GM19240 (cell line): ENCODE measurements around the gene ZNF587B.
"Not testable (repeated sequence)": the region's sequence is repeated elsewhere in the genome, so short reads cannot be mapped to it uniquely, and the experiment has no call there.

Experiments used
- DNase-seq: peaks from one replicate; pipeline ENCODE4 v3.0.0; 2011; ENCODE audit warnings: low spot score; ENCODE audit not compliant: insufficient read length

The ZNF587B gene

DNA sequence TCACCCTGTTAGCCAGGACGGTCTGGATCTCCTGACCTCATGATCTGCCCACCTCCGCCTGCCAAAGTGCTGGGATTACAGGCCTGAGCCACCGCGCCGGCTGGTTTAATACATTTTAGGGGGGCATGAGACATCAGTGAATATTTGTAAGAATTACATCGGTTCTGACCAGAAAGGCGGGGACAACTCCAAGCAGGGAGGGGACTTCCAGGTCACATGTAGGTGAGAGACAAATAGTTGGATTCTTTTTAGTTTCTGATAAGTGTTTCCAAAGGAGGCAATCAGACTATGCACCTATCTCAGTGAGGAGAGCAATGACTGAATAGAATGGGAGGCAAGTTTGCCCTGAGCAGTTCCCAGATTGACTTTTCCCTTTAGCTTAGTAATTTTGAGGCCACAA, 11.7 kb upstream of the ZNF587B start:
- DNase-seq, result no peak

DNA sequence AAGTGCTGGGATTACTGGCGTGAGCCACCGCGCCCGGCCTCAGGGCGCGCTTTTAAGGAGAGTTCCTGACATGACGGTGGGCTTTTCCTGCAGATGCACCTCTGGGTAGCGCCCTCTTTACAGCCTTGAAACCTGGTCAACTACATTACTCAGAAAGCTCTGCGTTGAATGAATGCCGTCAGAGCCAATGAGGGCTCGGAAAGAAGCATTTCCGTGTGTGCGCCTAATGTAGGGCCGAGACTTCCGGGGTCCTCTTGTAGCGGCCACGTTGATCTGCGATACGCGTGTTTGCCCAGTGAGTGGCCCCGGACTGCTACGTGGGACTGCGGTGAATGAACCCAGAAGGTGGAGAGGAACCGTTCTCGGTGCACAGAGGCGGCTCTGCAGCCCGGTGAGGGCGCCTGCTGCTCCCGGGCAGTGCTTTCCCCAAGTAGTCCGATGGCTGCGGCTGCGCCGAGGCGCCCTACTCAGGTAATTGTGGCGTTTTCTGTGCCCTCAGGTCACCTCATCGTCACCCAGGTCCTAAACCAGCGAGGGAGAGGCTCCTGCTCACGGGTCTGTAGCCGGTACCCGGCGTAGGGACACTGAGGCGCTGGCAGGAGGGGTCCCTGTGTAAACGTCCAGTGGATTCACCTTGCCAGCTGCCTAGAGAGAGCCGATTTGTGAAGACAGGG, 10.5 kb upstream of the ZNF587B start:
- peak; percentile 81 for DNase-seq

DNA sequence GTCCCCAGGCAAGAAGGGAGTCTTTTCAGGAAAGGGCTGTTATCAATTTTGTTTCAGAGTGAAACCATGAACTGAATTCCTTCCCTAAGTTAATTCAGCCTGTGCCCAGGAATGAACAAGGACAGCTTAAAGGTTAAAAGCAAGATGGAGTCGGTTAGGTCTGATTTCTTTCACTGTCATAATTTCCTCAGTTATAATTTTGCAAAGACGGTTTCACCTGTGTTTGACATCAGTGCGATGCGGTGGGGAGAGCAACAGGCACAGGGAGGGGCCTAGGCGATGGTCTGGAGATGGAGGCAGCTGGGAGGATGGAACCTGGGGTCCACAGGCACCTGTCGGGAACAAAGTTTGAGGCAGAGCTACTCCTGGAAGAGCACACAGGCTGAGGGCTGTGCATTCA, 9.5 kb upstream of the ZNF587B start:
- no peak for DNase-seq

DNA sequence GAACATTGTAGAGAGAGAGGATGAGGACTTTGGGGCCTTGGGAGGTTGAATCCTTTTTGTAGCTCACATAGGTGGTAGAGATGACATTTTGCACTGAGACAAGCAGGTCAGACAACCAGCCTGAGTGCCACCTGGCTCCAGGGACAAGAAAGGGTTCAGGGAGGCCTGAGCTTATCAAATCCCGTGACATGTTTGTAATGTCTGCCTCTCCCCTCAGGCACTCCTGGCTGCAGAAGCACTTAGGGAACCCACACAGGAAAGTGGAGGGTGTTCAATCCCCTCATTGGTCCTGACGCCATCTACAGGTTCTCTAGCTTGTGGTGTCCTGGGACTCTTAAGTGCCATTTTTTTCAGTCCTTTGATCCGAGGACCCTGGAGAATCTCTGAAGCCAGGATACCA, 9.0 kb upstream of the ZNF587B start:
- not testable (repeated sequence) for DNase-seq

DNA sequence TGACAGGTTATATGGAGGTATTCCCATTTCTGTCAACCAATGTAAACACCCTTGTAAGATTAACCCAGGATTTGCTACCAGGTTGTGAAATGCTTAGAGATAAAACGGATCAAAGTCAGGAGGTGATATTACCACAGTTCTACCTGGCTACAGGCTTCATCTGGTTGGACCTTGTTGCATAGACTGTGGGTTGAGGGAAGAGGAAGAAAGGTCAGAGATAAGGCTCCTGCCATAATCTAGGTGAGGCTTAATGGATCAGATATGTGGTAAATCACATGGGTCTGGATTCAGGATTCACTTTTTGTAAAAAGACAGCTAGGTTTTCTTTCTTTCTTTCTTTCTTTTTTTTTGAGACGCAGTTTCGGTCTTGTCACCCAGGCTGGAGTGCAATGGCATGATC, 8.6 kb upstream of the ZNF587B start:
- DNase-seq, result not testable (repeated sequence)

DNA sequence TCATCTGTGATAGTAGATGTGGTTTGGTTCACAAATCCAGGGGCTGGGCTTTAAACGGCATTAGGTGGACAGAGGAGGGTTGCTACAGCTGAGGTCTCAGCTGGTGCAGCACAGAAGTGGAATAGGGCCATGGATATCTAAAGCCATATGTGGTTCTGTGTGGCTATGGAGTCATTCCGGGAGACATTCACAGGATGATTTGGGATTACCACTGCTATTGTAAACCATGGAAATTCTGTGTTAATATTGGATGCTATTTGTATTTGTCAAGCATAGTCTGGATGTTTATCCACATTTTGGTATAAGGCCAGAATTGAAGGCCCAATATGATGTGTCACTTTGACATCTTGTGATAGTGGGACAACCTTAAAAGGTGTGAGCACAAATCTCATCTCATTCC, 6.9 kb upstream of the ZNF587B start:
- not testable (repeated sequence) for DNase-seq

DNA sequence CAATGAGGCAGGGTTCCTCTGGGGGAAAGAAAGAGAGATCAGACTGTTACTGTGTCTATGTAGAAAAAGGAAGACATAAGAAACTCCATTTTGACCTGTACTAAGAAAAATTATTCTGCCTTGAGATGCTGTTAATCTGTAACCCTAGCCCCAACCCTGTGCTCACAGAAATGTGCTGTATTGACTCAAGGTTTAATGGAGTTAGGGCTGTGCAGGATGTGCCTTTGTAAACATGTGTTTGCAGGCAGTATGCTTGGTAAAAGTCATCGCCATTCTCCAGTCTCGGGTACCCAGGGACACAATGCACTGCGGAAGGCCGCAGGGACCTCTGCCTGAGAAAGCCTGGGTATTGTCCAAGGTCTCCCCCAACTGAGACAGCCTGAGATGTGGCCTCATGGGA, 6.5 kb upstream of the ZNF587B start:
- DNase-seq, result not testable (repeated sequence)

DNA sequence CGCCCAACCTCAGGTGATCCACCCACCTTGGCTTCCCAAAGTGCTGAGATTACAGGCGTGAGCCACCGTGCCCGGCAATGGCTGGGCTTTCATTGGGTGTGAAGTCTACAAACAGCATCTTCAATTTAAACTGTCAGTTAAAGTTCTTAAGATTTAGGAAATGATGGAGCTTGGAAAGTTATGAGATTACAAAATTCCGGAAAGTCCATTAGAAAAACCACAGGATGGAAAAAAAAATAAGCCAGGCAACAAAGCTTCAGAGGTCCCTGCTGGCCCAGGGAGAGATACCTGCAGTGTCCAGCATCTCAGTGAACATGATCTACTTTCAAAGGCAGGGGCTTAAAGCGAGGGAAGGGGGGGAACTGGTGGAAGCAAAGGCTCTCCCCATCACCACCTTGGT, 4.6 kb upstream of the ZNF587B start:
- no peak for DNase-seq

DNA sequence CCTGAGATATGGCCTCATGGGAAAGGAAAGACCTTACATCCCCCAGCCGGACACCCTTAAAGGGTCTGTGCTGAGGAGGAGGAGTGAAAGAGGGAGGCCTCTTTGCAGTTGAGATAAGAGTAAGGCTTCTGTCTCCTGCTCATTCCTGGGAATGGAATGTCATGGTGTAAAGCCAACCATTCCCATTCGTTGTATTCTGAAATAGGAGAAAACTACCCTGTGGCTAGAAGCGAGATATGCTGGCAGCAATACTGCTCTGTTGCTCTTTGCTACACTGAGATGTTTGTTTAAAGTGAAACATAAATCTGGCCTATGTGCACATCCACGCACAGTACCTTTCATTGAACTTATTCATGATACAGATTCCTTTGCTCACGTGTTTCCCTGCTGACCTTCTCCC, 783 bp upstream of the ZNF587B start:
- no peak for DNase-seq

DNA sequence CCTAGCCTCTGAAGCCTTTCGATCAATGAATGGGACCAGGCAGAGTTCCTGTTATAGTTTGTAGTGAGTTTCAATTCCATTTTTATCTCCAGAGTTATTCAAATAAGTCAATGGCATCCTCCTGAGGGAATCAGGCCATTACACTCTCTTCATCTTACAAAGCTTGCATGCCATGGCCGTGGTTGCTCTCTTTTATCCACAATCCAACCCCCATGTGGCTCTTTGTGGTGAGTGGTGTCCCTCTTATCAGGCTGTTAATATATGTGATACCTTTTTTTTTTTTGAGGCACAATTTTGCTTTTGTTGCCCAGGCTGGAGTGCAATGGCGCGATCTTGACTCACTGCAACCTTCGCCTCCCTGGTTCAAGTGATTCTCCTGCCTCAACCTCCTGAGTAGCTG, 6.9 kb downstream of the ZNF587B start:
- not testable (repeated sequence) for DNase-seq

DNA sequence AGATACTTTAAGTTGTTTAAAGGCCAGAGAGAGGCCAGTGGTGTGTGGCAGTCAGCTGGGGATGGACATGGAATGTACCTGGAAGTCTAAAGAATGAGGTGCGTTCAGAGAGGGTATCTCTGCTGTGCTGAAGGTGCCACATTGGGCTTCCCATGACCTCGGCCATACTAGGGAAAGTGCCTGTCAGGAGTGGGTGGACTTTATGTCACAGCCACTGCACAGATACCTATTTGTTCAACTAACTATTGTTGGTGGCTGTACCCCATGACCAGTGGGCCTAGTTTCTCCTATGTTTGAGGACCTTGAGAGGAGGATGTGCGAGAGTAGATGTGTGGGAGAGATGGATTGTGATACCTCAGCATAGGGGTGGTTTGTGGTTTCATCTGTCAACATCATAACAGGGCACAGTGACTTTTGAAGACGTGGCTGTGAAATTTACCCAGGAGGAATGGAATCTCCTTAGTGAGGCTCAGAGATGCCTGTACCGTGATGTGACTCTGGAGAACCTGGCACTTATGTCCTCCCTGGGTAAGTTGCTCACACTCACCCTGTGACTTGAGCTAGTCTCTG, 8.6 kb downstream of the ZNF587B start:
- DNase-seq, result not testable (repeated sequence)

DNA sequence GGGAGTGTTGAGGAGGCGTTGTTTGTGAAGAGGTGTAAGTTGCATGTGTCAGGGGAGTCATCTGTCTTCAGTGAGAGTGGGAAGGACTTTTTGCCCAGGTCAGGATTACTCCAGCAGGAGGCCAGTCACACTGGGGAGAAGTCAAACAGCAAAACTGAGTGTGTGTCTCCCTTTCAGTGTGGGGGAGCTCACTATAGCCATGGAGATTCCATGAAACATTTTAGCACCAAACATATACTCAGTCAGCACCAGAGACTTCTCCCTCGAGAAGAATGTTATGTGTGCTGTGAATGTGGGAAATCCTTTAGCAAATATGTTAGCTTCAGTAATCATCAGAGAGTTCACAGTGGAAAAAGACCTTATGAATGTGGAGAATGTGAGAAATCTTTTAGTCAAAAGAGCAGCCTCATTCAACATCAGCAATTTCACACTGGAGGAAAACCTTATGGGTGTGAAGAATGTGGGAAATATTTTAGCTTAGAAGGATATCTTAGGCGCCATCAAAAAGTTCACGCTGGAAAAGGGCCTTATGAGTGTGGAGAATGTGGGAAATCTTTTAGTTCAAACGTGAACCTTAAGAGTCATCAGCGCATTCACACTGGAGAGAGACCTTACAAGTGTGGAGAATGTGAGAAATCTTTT, 11.1 kb downstream of the ZNF587B start:
- DNase-seq, result no peak

DNA sequence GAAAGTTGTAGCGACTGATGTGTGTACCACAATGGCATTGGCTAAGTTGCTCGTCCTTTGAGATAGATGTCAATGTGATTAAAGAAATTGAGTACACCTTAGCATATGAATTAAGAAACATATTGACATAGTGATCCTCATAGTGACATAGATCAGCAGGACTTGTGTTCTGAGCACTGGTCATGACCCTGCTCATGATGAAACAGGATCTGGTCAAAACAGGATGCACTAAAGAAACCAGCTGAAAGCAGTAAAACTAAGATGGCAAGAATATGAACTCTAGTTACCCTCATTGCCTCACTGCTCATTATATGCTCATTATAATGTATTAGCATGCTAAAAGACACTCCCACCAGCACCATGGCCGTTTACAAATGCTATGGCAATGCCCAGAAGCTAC, 17.1 kb downstream of the ZNF587B start:
- not testable (repeated sequence) for DNase-seq

DNA sequence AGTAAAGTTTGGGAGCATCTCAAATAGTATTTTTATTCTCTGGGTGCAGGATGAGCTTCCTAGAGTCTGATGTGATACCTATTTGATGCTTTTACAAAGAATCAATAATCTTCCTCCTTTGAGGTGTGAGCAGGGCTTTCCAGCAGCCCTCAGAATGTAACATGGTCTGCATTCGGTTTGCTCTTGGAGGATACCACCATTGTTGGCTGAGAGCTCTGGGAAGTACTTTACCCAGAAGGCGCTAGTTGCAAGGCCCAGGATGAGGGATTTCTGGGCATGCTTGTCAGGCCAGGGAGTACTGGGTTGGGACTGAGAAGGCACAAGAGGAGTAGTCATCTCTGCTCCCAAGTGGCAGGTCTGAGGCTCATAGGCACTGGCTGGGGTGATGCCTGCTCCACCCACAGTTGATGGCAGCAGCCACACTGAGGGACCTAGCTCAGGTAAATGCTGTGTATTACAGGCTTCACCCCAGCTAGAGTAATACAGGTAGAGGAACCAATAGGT, 19.1 kb downstream of the ZNF587B start:
- not testable (repeated sequence) for DNase-seq

DNA sequence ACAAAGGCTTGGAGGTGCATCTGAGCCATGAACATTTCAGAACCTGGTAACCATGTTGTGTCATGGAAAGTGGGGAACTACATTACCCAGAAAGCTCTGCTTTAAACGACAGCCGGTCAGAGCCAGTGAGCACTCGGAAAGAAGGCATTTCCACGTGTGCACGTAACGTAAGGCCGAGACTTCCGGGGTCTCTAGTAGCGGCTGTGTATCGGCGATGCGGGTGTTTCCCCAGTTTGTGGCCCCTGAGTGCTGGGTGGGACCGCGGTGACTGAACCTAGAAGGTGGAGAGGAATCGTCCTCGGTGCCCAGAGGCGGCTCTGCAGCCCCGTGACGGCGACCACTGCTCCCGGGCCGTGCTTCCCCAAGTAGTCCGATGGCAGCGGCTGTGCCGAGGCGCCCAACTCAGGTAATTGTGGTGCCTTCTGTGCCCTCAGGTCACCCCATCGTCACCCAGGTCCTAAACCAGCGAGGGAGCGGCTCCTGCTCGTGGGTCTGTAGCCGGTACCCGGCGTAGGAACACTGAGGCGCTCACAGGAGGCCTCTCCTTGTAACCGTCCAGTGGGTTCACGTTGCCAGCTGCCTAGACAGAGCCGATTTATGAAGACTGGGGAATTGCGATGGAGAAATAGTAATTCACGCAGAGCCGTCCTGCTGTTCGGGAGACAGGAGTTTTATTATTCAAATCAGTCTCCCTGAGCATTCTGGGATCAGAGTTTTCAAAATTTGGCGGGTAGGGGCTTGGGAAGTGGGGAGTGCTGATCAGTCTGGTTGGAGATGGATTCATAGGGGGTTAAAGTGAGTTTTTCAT, 19.8 kb downstream of the ZNF587B start, which contains the start of gene ZNF587:
Gene ZNF587 (plus strand): TSS at position 194 of the 808 bp plus-strand sequence. CDS start 180 bp downstream, at position 374.
- peak; percentile 45 for DNase-seq

DNA sequence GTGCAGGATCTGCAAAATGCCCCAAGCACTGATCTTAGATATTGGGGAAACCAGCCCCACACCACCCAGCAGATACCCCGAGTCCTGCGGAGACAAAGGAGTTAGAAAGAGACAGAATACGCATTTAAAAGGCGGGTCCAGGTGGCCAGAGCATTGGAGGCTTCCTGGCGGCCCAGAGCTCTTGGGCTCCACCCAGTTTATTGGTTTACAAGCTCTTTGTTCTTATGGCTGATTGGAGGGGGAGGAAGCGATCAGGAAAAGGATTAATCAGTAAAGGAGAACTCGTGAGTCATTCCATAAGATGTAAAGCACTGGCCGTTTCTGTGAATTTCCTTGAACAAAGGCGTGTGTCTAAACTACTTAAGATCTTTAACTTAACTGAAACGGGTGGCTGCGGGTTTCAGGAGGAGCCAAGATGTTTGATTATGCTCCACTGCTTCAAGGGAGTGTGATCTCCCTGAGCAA, 20.5 kb downstream of the ZNF587B start:
- DNase-seq, result no peak

DNA sequence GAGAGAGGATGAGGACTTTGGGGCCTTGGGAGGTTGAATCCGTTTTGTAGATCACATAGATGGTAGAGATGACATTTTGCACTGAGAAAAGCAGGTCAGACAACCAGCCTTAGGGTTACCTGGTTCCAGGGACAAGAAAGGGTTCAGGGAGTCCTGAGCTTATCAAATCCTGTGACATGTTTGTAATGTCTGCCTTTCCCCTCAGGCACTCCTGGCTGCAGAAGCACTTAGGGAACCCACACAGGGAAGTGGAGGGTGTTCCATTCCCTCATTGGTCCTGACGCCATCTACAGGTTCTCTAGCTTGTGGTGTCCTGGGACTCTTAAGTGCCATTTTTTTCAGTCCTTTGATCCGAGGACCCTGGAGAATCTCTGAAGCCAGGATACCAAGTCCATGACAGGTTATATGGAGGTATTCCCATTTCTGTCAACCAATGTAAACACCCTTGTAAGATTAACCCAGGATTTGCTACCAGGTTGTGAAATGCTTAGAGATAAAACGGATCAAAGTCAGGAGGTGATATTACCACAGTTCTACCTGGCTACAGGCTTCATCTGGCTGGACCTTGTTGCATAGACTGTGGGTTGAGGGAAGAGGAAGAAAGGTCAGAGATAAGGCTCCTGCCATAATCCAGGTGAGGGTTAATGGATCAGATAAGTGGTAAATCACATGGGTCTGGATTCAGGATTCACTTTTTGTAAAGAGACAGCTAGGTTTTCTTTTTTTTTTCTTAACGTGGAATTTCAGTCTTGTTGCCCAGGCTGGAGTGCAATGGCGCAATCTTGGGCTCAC, 21.9 kb downstream of the ZNF587B start:
- not testable (repeated sequence) for DNase-seq

DNA sequence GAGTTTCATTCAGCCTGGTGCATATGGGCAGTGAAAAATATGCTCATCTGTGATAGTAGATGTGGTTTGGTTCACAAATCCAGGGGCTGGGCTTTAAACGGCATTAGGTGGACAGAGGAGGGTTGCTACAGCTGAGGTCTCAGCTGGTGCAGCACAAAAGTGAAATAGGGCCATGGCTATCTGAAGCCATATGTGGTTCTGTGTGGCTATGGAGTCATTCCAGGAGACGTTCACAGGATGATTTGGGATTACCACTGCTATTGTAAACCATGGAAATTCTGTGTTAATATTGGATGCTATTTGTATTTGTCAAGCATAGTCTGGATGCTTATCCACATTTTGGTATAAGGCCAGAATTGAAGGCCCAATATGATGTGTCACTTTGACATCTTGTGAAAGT, 24.0 kb downstream of the ZNF587B start:
- DNase-seq, result not testable (repeated sequence)

DNA sequence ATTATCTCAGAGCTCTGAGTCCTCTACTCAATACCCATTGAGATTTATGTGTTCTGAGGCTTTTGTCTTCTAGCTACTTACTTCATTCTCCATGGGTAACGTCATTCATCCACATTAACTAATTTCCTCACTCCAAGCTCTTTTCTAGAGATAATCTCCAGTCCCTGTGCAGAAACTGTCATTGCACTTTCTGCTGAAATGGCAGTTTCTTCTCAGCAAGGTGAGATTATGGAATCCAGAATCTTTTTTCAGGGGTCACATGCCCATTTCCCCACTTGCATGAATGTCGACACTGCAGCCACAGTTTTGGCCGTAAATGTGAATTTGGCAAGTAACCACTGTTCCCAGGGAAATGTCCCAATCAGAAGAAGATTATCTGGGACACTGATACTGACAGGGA, 32.3 kb downstream of the ZNF587B start:
- not testable (repeated sequence) for DNase-seq

DNA sequence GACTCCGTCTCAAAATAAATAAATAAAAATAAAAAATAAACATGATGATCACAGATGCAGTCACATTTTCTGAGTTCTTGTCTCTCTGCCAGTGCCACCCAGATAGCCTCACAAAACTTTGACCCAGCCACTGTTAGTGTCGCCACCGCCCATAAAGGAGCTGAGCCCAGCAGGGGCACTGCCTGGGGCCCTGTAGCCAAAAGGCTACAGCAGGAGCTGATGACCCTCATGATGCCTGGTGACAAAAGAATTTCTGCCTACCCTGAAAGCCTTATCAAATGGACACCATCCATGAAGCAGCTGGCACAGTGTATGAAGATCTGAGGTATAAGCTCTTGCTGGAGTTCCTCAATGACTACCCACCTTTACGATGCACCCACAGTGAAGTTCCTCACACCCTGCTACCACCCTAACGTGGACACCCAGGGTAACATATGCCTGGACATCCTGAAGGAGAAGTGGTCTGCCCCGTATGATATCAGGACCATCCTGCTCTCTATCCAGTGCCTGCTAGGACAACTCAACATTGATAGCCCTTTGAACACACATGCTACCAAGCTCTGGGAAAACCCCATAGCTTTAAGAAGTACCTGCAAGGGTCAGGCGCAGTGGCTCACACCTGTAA, 37.9 kb downstream of the ZNF587B start:
- no peak for DNase-seq
